H9 (cell line): ENCODE measurements around the gene RPS14. TPM values are rescaled to one million over a fixed set of nuclear protein-coding genes. Genes with fewer than 3 reads are reported as not detected.

ENCODE experiments used
- DNase-seq: peaks from one replicate; pipeline ENCODE4 v3.0.0-alpha.2; 2017
- H2AFZ ChIP-seq: one replicate; pipeline ENCODE4 v1.6.1; 2013; ENCODE audit warnings: mild to moderate bottlenecking, low read length, control low read depth, moderate library complexity
- H2AK5ac ChIP-seq: 2 replicates; pipeline ENCODE4 v1.6.1; 2013; ENCODE audit warnings: low read length, control low read depth, mixed read lengths; ENCODE audit not compliant: insufficient read length
- H2BK120ac ChIP-seq: one replicate; pipeline ENCODE4 v1.6.1; 2013; ENCODE audit warnings: low read depth, mild to moderate bottlenecking, low read length, control low read depth, inconsistent platforms; ENCODE audit not compliant: poor library complexity, severe bottlenecking
- H2BK12ac ChIP-seq: 2 replicates; pipeline ENCODE4 v1.6.1; 2013; ENCODE audit warnings: low read length, control low read depth, mixed read lengths, low read depth; ENCODE audit not compliant: insufficient read length
- H2BK15ac ChIP-seq: 2 replicates; pipeline ENCODE4 v1.6.1; 2013; ENCODE audit warnings: low read depth, low read length, control low read depth
- H2BK20ac ChIP-seq: one replicate; pipeline ENCODE4 v1.6.1; 2013; ENCODE audit warnings: low read depth, mild to moderate bottlenecking, low read length, control low read depth, inconsistent platforms; ENCODE audit not compliant: poor library complexity, severe bottlenecking
- H2BK5ac ChIP-seq: 2 replicates; pipeline ENCODE4 v1.6.1; 2013; ENCODE audit warnings: low read length, control low read depth, mixed read lengths; ENCODE audit not compliant: insufficient read length
- H3K14ac ChIP-seq: 2 replicates; pipeline ENCODE4 v1.6.1; 2013; ENCODE audit warnings: low read length, control low read depth; ENCODE audit not compliant: insufficient read depth
- H3K18ac ChIP-seq: 2 replicates; pipeline ENCODE4 v1.6.1; 2013; ENCODE audit warnings: low read depth, mild to moderate bottlenecking, mixed read lengths, low read length, control low read depth; ENCODE audit not compliant: insufficient read length
- H3K23ac ChIP-seq: 2 replicates; pipeline ENCODE4 v1.6.1; 2013; ENCODE audit warnings: low read length, control low read depth, mixed read lengths, low read depth; ENCODE audit not compliant: insufficient read length
- H3K23me2 ChIP-seq: 2 replicates; pipeline ENCODE4 v1.6.1; 2013; ENCODE audit warnings: low read depth, mild to moderate bottlenecking, mixed read lengths, low read length, control low read depth; ENCODE audit not compliant: insufficient read length, poor library complexity, severe bottlenecking
- H3K27ac ChIP-seq: 2 replicates; pipeline ENCODE4 v1.5.1; 2013; ENCODE audit warnings: low read length, control low read depth, mixed read lengths, low read depth; ENCODE audit not compliant: insufficient read length
- H3K27me3 ChIP-seq: 2 replicates; pipeline ENCODE4 v1.6.1; 2013; ENCODE audit warnings: low read length, control low read depth, inconsistent platforms; ENCODE audit not compliant: insufficient read depth
- H3K4ac ChIP-seq: 2 replicates; pipeline ENCODE4 v1.6.1; 2013; ENCODE audit warnings: low read depth, mild to moderate bottlenecking, control low read depth, inconsistent platforms, low read length, moderate library complexity
- H3K4me1 ChIP-seq: 2 replicates; pipeline ENCODE4 v1.6.1; 2013; ENCODE audit warnings: low read length, control low read depth, inconsistent platforms; ENCODE audit not compliant: insufficient read depth
- H3K4me2 ChIP-seq: 2 replicates; pipeline ENCODE4 v1.6.1; 2013; ENCODE audit warnings: low read length, control low read depth, mixed read lengths; ENCODE audit not compliant: insufficient read length, insufficient read depth
- H3K56ac ChIP-seq: 2 replicates; pipeline ENCODE4 v1.6.1; 2013; ENCODE audit warnings: low read depth, mild to moderate bottlenecking, mixed read lengths, low read length, control low read depth; ENCODE audit not compliant: insufficient read length
- H3K79me1 ChIP-seq: 2 replicates; pipeline ENCODE4 v1.6.1; 2013; ENCODE audit warnings: low read depth, mild to moderate bottlenecking, moderate library complexity, low read length, control low read depth, inconsistent platforms; ENCODE audit not compliant: insufficient read depth, poor library complexity, severe bottlenecking
- H3K79me2 ChIP-seq: 2 replicates; pipeline ENCODE4 v1.6.1; 2013; ENCODE audit warnings: low read length, control low read depth, inconsistent platforms; ENCODE audit not compliant: insufficient read depth
- H3K9ac ChIP-seq: 2 replicates; pipeline ENCODE4 v1.6.1; 2013; ENCODE audit warnings: low read length, control low read depth, mixed read lengths; ENCODE audit not compliant: insufficient read length; ENCODE audit errors: extremely low read depth
- H3K9me3 ChIP-seq: one replicate; pipeline ENCODE4 v1.6.1; 2013; ENCODE audit warnings: low read depth, low read length, inconsistent platforms; ENCODE audit not compliant: control insufficient read depth
- H3T11ph ChIP-seq: one replicate; pipeline ENCODE4 v1.6.1; 2013; ENCODE audit warnings: mild to moderate bottlenecking, low read length, control low read depth, inconsistent platforms
- H4K20me1 ChIP-seq: one replicate; pipeline ENCODE4 v1.6.1; 2013; ENCODE audit not compliant: control insufficient read depth, insufficient read length, insufficient read depth
- H4K5ac ChIP-seq: 2 replicates; pipeline ENCODE4 v1.6.1; 2013; ENCODE audit warnings: low read depth, mild to moderate bottlenecking, mixed read lengths, low read length, control low read depth; ENCODE audit not compliant: insufficient read length
- H4K8ac ChIP-seq: replicated peaks from 2 replicates; pipeline ENCODE4 v1.6.1; 2013; ENCODE audit warnings: low read length, control low read depth, mixed read lengths, low read depth; ENCODE audit not compliant: insufficient read length
- H4K91ac ChIP-seq: 2 replicates; pipeline ENCODE4 v1.6.1; 2013; ENCODE audit warnings: low read depth, mild to moderate bottlenecking, moderate library complexity, mixed read lengths, low read length, control low read depth; ENCODE audit not compliant: insufficient read length
- H3K27ac Mint-ChIP-seq, 3 experiments: 2 replicates in 2 of 3; 3 replicates in 1 of 3; pipeline ENCODE4 v1.8.0; 2020 to 2021; ENCODE audit warnings: mixed read lengths in 3 of 3, mild to moderate bottlenecking in 1 of 3, moderate library complexity in 1 of 3
- H3K27me3 Mint-ChIP-seq: 2 replicates; pipeline ENCODE4 v1.8.0; 2021; ENCODE audit warnings: low read depth, mild to moderate bottlenecking, moderate library complexity, mixed read lengths
- H3K36me3 Mint-ChIP-seq, 3 experiments: 2 replicates in 2 of 3; 3 replicates in 1 of 3; pipeline ENCODE4 v1.8.0; 2020 to 2021; ENCODE audit warnings: low read depth in 3 of 3, mixed read lengths in 3 of 3; ENCODE audit not compliant: insufficient read depth in 1 of 3
- H3K4me1 Mint-ChIP-seq, 2 experiments: 2 replicates each; pipeline ENCODE4 v1.8.0; 2020; ENCODE audit warnings: mixed read lengths in 2 of 2
- H3K4me3 Mint-ChIP-seq, 2 experiments: 2 replicates in 1 of 2; 3 replicates in 1 of 2; pipeline ENCODE4 v1.8.0; 2020 to 2021; ENCODE audit warnings: mild to moderate bottlenecking in 2 of 2, mixed read lengths in 2 of 2, moderate library complexity in 1 of 2
- H3K9me3 Mint-ChIP-seq, 2 experiments: 2 replicates in 1 of 2; 3 replicates in 1 of 2; pipeline ENCODE4 v1.8.0; 2020; ENCODE audit warnings: mild to moderate bottlenecking in 2 of 2, mixed read lengths in 2 of 2, moderate library complexity in 1 of 2
- WGBS: extraction: QIAGEN DNeasy Blood & Tissue Kit; methylation state at CpG from one replicate; pipeline ENCODE4 v1.1.7; 2013; ENCODE audit warnings: missing lambda C conversion rate, low lambda C conversion rate, mixed read lengths; ENCODE audit not compliant: insufficient read length; ENCODE audit errors: extremely low coverage; 5-methylcytosine and 5-hydroxymethylcytosine counted together
- total RNA-seq: library from RNA; stranded (reverse); gene quantifications from 2 replicates; pipeline ENCODE4 v1.2.1, GENCODE V29; 2021
- TF ChIP-seq, protein P1 (sequence below): fragments of 200-600 bp; sonication (generic); conservative IDR thresholded peaks from 3 replicates; pipeline ENCODE4 v1.8.0; 2021; ENCODE audit warnings: antibody characterized with exemption, mild to moderate bottlenecking

The RPS14 gene
- total RNA-seq, 1 experiment from 2014 or later, result 2,533 TPM

DNA sequence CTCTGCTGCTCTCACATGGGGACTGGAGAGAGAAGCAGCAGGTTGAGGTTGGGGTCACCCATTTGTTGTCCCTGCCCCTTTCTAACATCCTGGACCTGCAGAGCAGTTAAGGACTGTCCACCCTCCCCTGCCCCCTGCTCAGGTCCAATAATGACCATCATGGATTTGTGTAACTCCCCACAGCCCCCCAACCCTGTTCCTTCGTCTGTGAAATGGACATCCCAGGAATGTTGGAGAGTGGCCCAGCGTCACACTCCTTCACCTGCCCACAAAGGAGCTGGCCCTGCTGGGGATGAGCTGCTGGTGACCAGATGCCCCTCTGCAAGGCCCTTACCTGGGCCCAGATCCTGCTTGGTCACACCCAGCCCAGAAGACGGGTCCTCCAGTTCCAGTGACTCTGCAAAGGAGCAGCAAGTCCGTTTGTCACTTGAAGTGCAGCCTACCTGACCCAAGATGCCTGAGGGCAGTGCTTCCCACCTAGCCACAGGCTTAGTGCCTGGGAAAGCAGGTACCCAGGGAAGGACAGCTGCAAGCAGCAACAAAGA, 47.2 kb downstream of the RPS14 start:
- Histone ChIP-seq H4K20me1 (peaks cover 2% of the 10 kb centered on the region), H3K79me1 (no peaks in the 10 kb centered on the region), H3K4me1 (no peaks in the 10 kb centered on the region), H3K4ac (no peak overlapping the region), H2BK120ac (no peak overlapping the region), H4K5ac (no peak overlapping the region), H3K18ac (no peak overlapping the region), H3K23ac (no peak overlapping the region), H2BK5ac (no peak overlapping the region), H4K91ac (no peak overlapping the region), H2BK20ac (no peak overlapping the region), H2AK5ac (no peak overlapping the region), H3K56ac (no peak overlapping the region), H3K14ac (no peak overlapping the region), H3K9ac (no peak overlapping the region), H2BK15ac (no peak overlapping the region), H3K4me2 (no peak overlapping the region), H3K23me2 (no peaks in the 10 kb centered on the region), H3K27ac (no peak overlapping the region), H4K8ac (no peak overlapping the region), H2AFZ (no peak overlapping the region), H3K9me3 (no peaks in the 10 kb centered on the region), H3K79me2 (no peaks in the 10 kb centered on the region), H2BK12ac (no peak overlapping the region), H3T11ph (no peak overlapping the region), H3K27me3 (no peaks in the 10 kb centered on the region)
- no peak overlapping the region for H3K4me3 Mint-ChIP-seq
- H3K36me3 Mint-ChIP-seq, result peaks cover 32 to 54% (median 47%) of the 10 kb centered on the region in 3 experiments
- H3K4me1 Mint-ChIP-seq, result peaks cover 4 to 5% of the 10 kb centered on the region in 2 experiments; a peak in 2 of 4 replicates
- no CpG with 5 or more reads among the region's 4 CpGs for WGBS
- DNase-seq, result no peak
- TF ChIP-seq, protein P1, sequence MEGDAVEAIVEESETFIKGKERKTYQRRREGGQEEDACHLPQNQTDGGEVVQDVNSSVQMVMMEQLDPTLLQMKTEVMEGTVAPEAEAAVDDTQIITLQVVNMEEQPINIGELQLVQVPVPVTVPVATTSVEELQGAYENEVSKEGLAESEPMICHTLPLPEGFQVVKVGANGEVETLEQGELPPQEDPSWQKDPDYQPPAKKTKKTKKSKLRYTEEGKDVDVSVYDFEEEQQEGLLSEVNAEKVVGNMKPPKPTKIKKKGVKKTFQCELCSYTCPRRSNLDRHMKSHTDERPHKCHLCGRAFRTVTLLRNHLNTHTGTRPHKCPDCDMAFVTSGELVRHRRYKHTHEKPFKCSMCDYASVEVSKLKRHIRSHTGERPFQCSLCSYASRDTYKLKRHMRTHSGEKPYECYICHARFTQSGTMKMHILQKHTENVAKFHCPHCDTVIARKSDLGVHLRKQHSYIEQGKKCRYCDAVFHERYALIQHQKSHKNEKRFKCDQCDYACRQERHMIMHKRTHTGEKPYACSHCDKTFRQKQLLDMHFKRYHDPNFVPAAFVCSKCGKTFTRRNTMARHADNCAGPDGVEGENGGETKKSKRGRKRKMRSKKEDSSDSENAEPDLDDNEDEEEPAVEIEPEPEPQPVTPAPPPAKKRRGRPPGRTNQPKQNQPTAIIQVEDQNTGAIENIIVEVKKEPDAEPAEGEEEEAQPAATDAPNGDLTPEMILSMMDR, result no peak
- no peak overlapping the region for H3K27ac Mint-ChIP-seq
- no peaks in the 10 kb centered on the region for H3K27me3 Mint-ChIP-seq
- H3K9me3 Mint-ChIP-seq, result no peaks in the 10 kb centered on the region; a peak in 1 of 5 replicates
